HG02610 (cell line): Measurements from ENCODE around the gene PCNX2.

Source experiments
- ATAC-seq: cut with Tn5 transposase; IDR thresholded peaks from one replicate; pipeline ENCODE4 v1.9.1; 2021; ENCODE audit warnings: mild to moderate bottlenecking, moderate library complexity; ENCODE audit not compliant: unreplicated experiment

The PCNX2 gene

DNA sequence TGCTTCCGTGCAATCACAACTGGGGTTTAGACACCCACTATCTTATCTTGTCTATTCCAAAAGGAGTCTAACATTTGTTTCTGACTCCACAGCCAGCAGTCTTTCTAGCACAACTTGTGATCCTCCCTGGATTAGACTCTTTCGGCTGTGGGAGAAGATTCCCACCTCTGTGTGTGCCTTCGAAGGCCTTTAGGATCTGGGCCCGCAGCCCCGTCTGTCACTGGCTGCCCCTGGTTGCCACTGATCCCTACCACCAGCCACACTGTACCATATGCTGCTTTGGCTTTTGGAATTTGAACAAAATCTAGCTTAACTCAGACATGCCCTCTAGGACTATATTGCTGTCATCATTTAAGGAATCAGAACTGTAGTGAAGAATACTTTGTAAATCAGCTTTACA lies 327.1 kb downstream of the PCNX2 start:
- ATAC-seq: no peak

DNA sequence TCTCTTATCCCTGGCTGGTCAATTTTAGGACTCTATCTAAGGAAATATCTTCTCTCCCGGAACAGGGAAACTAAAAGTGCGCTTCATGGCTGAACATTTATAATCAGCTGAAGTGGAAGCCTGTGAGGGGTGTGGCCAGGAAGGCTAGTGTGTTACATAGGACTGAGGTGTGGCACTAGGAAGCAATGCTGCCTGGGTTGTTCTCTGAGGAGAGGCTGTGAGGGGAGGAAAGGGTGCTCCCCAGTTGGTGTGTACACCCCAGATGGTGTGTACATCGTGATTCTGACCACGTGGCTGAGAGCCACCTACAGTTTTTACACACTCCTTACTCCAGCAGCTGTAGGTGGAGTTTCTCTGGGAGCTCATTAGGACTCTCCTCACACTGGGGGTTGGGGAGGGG lies 328.9 kb downstream of the PCNX2 start:
- ATAC-seq: no peak

DNA sequence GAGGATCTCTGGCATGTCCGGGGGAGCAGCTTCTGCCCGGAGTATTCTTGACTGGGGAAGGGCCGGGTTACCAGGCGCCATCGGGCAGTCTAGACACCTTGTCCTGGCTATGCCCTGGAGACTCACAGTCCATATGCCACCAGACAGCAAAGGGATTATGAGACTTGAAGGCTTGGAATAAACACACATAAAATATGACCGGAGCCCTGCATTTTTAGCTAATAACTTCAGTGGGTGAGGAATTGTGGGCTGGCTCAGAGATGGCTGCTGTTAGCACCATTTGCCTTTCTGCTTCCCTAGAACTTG lies 329.7 kb downstream of the PCNX2 start:
- no peak for ATAC-seq

DNA sequence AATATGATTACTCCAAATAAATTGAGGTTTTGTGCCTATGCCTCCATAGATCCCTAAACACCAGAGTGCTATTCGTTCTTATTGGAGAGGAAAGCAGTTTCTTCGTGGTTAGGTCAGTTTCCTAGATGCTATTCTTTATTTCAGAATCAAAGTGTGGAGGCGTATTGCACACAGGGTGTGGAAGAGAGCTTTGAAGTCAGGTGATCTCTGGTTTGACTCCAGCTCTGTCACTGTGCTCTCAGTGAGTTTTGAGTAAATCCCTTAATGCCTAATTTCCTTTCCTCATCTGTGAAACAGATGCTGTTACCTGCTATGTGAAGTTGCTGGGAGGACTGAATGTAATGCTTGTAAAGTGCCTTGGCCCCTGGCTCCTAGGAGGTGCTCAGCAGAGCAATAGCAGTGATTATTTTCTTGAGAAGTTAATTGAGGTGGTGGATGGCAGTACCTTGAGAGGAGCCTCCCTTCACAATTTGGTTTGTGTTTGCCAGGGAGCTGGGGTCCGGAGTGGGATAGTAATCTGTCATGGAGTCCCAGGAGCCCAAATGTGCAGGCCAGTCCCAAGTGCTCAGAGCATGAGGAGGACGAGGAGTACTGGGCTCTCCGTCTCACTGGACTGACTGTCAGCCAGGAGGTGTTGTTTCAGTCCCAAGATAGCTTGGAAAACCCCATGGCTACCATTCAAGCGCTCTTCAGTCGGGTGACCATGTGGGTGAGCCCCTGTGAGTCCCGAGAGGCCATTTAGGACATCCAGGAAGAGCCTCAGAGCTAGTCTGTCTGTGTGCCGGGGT lies 330.2 kb downstream of the PCNX2 start:
- no peak for ATAC-seq

DNA sequence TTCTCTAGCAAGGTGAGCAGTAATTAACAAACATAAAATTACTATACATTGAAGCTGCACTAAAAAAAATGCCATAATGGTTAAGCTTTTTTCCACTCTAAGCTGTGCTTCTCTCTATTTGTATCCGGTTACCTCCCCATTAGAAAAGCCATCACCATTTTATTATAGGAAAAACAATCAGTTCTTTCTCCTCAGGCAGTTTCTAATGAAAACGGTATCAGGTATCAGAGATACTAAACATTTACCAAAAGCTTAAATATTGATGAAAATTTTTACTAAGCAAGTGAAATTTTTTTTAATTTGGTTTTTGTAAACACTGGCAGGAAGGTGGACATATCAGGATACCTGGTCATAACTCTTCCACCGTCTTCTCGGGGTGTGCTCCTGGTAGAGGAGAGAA lies 330.9 kb downstream of the PCNX2 start:
- ATAC-seq: no peak

DNA sequence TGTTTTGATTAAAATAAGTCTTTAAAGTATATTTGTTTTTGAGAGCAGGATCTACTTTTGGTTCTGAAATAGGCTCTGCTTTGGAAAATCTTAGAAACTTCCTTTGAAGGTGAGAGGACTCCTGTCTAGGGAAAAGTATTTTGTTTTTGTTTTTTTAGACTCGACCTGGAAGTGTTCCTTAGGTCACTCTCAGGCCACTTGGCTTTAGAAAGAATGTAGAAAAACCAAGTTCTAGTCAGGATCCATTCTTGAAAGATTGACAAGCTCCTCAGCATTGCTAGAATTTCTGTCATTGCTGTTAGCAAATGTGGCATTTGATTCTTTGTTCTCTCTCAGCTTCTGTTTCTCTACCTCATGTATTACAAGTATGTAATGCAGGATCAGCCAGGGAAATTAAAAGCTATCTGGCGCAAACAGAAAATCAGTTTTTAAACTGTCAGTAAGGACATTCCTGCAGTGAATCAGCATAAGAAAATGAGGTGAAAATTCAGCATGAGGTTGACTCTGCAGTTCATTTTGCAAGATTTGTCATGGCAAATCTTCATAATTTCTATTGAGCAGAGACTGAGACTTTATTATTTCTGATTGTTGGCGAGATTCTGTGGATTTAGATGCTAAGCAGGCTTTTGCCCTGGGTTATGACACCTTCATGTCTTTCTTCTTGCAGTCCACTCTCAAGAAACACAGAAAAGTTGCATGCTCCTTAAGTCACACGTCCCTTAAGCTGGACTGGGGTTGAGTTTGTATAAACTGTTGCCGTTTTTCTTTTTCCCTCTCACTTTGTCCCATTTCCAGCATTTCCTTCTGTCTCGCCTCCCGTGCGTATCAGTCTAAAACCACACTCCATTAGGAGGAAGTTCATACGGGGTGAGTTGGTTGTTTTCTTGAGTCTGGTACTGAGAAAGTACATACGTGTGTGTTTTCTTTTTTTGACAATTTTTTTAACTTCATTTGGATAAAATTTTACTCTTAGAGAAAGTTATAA lies 332.5 kb downstream of the PCNX2 start:
- no peak for ATAC-seq

DNA sequence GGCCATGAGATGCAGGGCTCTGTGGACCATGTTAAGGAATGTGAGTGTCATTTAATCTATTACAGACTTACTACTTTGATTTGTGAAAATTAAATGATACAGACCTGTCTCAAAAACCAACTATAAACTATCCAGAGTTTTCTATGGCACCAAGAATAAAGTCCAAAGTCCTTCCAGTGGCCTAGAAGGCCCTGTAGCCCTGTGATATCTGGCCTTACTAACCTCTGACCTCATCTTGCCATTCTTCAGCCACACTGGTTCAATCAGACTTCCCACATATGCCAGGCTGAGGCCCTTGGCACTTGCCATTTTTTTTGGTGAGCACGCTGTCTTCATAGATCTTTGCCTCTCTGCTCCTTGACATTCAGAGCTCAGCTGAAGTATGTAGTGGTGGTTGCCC lies 337.5 kb downstream of the PCNX2 start:
- ATAC-seq: no peak

DNA sequence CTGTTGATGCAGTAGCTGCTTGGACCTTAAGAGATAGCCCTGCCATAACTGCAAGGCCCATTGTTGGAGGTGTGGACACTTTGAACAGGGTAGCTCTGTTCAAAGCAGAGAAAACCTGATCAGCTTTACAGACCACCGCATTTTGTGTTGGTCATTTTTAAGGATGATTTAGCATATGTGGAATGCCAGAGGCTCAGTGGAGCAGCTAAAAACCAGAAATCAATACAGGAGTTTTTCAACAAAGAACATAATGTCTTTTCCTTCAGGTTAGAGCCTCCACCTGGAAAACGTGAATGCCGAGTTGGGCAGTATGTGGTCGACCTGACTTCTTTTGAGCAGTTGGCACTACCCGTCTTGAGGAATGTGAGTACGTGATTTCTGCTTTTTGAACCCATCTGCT lies 339.4 kb downstream of the PCNX2 start:
- no peak for ATAC-seq

DNA sequence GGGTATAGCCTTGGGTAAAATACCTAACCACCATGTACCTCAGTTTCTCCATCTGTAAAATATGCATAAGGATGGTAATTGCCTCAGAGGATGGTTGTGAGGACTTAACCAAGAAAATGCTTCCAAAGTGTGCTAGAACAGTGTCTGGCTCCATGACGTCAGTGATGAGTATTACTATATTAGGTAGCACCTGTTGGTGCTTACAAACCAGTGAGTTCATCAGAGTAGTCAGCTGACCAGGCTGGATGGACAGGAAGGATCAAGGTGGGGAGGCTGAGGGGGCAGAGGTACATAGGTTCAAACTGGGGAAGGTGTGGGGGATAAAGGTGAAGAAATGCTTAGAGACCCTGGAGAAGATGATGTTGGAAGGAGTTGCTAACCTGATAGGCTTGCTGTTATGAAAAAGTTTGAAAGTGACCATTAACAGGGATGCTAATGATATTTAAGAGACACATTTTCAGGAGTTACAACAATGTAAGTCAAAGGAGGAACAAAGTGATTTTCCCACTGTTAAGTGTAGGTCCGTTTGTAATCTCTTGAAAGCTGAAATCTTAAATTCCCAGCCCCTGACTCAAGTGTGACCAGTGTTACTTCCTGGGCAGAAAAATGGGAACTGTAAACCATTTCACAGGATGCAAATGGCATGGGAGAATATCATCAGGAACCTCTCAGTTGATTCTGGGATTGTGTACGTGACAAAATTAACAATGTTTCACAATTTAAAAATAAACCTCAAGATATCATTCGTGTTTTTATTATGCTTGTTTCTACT lies 340.7 kb downstream of the PCNX2 start:
- no peak for ATAC-seq

DNA sequence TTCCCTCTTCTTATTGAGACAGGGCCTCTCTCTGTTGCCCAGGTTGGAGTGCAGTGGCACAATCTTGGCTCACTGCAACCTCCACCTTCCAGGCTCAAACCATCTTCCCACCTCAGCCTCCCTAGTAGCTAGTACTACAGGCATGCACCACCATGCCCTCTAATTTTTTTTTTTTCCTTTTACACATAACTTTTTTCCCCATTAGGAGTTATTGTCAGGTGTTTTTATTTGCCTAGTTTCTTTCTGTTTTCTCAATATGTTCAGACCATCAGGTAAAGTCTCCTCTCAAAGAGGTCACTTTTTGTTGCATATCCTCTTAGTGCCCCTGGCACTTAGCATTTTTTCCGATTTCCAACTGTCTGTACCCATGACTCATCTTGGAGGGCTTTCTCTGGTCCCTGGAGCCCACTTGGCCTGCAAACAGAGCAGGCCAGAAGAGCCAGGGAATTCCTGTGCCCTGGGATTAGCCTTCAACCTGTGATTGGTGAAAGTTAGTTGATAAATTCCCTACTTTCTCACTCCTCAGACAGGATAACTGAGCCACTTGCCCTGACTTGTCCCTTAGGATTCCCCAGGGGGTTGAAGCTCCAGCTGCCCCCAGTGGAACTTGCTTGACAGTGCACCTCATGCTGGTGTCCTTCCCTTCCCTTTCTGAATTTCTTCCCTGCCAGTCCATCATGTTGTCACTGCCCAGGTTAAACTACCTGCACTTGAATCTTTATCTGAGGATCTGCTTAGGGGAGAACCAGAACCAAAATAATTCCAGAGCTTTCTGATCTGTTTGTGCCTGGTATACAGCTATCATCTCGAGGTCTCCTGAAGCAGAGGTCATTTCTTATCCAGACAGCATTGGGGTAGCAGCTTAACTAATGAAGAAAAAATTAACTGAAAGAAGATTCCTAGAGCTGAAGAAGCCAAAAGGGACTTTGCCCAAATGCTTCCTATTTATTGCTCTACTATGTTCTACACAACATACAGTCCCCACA lies 342.7 kb downstream of the PCNX2 start:
- peak; percentile 67 for ATAC-seq

DNA sequence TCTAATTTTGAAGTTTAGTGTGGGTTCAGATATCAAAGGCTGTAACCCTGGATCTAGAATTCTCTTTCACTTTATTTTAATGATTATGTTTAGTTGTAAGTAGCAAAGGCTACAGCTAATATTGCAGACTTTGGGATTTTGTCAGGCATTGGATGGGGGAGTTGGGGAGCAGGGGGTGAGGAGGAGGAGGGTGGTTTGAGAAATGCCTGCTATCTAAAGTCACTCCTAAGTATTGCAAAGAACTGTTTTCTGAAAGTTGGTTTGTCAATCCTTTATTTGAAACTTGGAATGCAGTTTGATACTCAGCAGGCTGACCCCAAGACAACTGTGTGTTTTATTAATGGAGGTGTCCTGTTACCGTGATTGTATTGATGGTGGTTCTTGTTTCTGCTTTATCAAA lies 343.9 kb downstream of the PCNX2 start:
- no peak for ATAC-seq

DNA sequence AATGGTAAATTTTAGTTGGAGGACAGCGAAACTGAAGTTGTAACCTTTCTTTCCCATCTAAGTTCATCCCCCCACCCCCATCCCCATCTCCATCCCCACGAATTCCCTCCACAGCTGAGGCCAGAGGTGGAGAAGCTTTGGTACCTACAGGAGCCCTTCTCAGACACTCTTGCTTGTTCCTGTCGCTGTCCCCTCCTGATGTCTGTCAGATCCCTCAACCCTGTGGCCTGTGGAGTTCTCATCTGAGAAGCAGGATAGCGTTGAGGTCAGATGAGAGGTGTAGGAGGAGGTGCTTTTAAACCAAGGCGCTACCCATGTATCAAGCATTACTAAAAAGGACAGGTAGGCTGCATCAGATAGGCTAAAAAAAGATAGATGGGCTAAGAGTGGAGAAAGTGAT lies 344.3 kb downstream of the PCNX2 start:
- no peak for ATAC-seq

DNA sequence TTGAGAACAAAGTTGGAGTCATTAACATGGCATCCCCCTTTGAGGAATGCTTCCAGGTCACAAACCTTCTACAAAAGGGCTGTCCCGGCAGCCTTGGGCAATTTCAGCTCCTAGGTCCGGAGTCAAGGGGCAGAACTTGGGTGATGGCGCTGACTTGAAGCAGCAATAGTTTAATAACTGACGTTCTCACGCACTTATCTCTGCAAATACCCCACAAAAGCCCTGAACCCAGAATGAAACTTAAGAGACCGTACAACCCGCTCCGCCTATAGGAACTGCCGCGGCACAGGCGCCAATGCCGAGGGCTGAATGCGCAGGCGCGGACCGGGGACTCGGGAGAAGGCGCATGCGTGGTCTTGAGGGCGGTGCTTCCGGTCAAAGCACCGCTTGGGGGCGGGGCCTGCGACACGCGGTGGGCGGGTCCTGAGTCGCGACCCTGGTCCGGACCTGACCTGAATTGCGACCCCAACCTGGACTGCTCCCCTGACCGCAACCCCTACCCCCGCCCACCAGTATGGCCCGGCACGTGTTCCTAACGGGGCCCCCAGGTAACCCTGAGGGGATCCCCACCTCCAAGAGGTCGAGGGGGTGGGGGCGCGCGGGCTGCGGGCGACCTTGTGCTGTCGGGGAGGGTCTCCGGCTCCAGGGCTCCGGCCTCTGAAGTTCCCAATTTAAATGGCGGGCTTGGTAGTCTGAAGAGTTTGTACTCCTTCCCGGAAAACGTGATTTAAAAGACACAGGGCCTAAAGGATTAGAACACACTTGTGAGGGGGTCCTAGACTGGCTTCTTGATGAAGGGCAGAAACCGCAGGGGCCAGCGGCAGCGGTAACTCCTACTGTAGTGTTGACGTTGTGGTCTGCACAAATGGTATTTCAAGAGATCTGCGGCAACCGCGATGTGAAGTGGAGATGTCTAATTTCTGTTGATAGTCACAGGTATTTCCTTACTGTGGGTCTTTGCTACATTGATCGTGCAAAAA lies 345.0 kb downstream of the PCNX2 start, which contains the start of gene NTPCR:
Gene NTPCR, plus strand, starts transcription at position 415 of the 980 bp plus-strand sequence. Its CDS starts 100 bp downstream, at position 515.
- peak; percentile 85 for ATAC-seq

DNA sequence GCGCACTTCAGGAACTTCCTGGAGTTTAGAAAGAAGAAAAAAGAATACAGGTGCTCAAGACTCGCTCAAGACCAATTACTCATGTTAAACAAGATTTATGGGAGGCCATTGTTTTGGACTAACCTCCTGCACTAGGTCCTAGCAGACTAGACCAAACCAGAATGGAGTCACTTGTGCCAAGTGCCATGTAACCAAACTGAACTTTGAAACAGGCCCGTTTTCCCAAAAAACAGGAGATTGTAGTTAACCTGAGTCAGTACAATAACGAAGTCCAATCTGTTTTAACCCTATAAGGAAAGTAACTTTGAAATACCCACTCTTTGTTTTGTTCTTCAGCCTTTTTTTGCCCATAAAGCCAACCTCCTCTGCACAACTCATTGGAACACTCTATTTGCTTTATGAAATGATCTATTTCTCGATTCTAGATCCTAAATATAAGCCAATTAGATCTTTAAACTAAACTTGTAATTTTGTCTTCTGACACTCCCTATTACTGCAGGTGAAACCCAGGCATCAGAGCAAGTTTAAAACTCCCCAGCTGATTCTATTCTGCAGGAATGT lies 345.8 kb downstream of the PCNX2 start:
- ATAC-seq: no peak

DNA sequence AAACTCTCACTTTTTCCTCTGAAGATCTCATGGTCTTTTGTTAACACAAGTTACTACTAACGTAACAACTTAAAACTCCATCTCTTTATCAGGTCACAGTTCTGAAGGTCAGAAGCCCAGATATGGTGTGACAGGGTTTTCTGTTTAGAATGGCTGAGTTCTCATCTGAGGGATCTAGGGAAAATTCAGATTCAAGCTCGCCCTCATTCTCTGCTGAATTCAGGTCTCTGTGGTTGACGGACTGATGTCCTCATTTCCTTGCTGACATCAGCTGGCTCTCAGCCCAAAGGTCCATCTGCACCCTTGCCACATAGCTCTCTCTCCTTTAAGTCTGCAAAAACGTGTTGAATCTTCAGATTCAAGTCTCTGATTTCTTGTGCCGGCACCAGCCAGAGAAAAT lies 351.2 kb downstream of the PCNX2 start:
- ATAC-seq: no peak

DNA sequence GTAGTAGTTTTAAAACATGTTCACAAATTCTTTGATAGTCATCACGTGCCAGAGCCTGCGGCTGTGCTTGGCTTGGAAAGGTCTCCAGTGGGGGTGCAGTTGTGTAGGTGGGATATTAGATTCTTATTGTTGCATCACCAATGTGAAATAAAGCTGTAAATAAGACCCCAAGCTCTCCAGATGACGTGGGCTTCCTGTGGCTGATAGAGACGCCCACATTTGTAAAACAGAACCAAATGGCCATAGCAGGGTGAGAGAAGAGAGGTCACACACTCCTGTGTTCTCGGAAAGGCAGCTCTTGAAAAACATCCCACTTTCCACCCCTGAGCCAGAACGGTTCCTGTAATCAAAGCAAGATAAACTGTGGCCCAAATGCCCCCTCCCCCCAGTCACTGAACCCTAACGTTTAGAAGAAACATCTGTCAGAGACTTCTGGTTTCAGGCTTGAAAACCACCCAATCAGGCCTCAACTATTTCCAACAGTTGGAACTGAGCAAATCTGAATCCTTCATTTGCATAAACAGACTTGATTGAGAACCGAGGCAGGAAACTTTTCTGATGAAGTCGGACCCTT lies 351.8 kb downstream of the PCNX2 start:
- ATAC-seq: no peak

DNA sequence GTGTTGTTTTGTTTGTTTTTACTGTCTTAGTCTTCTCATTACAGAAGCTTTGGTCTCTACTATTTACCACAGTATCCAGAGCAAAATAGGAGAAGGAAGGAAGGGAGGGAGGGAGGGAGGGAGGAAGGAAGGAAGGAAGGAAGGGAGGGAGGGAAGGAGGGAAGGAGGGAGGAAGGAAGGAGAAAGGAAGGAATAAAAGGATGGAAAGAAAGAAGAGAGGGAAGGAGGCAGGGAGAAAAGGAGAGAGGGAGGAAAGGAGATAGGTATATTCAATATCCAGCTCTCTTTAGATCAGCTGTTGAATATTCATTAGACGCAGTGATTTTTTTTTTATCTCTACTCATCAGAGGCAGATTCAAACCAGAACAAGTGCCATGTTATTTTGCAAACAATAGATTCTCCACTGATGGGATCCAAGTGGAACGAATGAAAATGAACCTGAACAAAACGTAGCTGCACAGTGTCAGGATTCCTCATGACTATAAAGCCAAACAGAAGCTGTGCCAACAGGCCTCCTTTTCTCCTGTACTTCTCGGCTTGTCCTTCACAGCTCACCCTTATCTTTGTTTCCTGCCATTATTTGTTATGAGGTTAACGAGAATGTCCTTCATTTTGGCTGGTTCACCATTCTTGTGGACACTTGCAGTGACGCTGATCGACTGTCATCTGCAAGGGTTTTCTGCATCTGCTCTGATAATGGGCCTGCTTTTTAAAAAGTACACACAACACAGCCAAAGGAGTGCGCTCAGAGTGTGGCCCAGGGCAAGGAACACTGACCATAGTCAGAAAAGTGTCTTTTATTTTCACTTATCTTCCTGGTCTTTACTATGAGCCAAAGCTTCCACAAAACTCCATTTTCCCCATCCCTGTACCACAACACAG lies 352.9 kb downstream of the PCNX2 start:
- no peak for ATAC-seq
